ENCODE measurements around the gene MAP2K3. TPM values are rescaled to one million over a fixed set of nuclear protein-coding genes. Genes with fewer than 3 reads are reported as not detected.
"Not testable (repeated sequence)": the region's sequence is repeated elsewhere in the genome, so short reads cannot be mapped to it uniquely, and the experiment has no call there.

The MAP2K3 gene
- total RNA-seq, 2 experiments from 2014 or later = 122 to 123 TPM

DNA sequence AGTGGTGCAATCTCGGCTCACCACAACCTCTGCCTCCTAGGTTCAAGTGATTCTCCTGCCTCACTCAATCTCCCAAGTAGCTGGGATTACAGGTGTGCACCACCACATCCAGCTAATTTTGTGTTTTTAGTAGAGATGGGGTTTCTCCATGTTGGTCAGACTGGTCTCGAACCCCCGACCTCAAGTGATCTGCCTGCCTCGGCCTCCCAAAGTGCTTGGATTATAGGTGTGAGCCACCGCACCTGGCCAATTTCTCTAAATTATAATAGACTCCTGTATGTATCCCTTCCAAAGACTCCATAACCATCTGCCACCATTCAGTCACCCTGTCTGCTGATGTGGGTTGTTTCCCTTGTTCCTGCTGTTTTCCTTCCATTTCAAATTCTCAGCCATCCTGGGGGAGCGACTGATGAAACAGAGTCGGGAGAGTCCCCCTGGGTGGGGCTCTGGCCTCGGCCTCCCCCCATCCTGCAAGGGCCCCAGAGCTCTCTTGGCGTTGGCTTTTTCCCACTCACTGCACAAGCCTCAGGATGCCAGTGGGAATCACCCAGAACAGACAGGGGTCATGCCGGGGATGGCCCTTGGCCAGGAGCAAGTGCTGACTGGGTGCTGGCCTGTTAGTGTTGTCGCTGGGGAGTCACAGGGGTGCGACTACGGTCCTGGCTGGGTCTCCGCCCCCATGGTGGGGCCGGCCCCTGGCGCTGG is 25.7 kb downstream of the MAP2K3 start:
- H3K27me3 Mint-ChIP-seq; H3K9me3 Mint-ChIP-seq (ENCODE audit: low read depth); ATAC-seq; POLR2A ChIA-PET; H3K4me1 Mint-ChIP-seq; intact Hi-C loops (cut with DNase I, micrococcal nuclease); CTCF ChIA-PET; DNase-seq; H3K27ac Mint-ChIP-seq; H3K4me3 Mint-ChIP-seq: not testable (repeated sequence)
- peaks cover 51% of the 10 kb centered on the region for H3K36me3 Mint-ChIP-seq (ENCODE audit: low read depth)

GRCh38 chr17:21310766-21311602 is 26.5 kb downstream of the MAP2K3 start:
- H3K36me3 Mint-ChIP-seq (ENCODE audit: low read depth) = peaks cover 44% of the 10 kb centered on the region
- intact Hi-C loops (cut with DNase I, micrococcal nuclease); CTCF ChIA-PET; H3K9me3 Mint-ChIP-seq (ENCODE audit: low read depth); H3K4me1 Mint-ChIP-seq; POLR2A ChIA-PET; ATAC-seq; H3K4me3 Mint-ChIP-seq; H3K27me3 Mint-ChIP-seq; H3K27ac Mint-ChIP-seq; DNase-seq: not testable (repeated sequence)

GRCh38 chr17:21313320-21313719 is 28.8 kb downstream of the MAP2K3 start:
- intact Hi-C loops (cut with DNase I, micrococcal nuclease) = no loop called here
- H3K36me3 Mint-ChIP-seq (ENCODE audit: low read depth) = peaks cover 30% of the 10 kb centered on the region
- DNase-seq = peak; percentile 5

GRCh38 chr17:21313761-21314160 is 29.2 kb downstream of the MAP2K3 start:
- H3K4me3 Mint-ChIP-seq; ATAC-seq; H3K4me1 Mint-ChIP-seq; DNase-seq; H3K27me3 Mint-ChIP-seq; H3K9me3 Mint-ChIP-seq (ENCODE audit: low read depth); H3K27ac Mint-ChIP-seq; CTCF ChIA-PET; POLR2A ChIA-PET: not testable (repeated sequence)
- intact Hi-C loops (cut with DNase I, micrococcal nuclease) = loop anchor here in 1 of 2 experiments (2.0 kb wide), 1 partner anchor 197 kb away; no protein-coding TSS in a partner anchor
- peaks cover 25% of the 10 kb centered on the region for H3K36me3 Mint-ChIP-seq (ENCODE audit: low read depth)

More at GRCh38 chr17:21313320-21313719, 28.8 kb downstream of the MAP2K3 start:
- no peaks in the 10 kb centered on the region for H3K4me1 Mint-ChIP-seq
- no peak overlapping the region for H3K27ac Mint-ChIP-seq
- peaks cover 2% of the 10 kb centered on the region for H3K9me3 Mint-ChIP-seq (ENCODE audit: low read depth)
- CTCF ChIA-PET = no interaction called here
- H3K27me3 Mint-ChIP-seq = no peaks in the 10 kb centered on the region
- H3K4me3 Mint-ChIP-seq = no peak overlapping the region
- no peak for ATAC-seq
- POLR2A ChIA-PET = no interaction called here

DNA sequence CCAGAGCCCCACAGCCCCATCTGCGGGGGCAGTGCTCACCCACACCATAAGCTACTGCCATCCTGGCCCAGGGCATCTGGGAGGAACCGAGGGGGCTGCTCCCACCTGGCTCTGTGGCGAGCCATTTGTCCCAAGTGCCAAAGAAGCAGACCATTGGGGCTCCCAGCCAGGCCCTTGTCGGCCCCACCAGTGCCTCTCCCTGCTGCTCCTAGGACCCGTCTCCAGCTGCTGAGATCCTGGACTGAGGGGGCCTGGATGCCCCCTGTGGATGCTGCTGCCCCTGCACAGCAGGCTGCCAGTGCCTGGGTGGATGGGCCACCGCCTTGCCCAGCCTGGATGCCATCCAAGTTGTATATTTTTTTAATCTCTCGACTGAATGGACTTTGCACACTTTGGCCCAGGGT is 29.8 kb downstream of the MAP2K3 start:
- POLR2A ChIA-PET; H3K4me3 Mint-ChIP-seq; H3K27me3 Mint-ChIP-seq; CTCF ChIA-PET; H3K9me3 Mint-ChIP-seq (ENCODE audit: low read depth); H3K27ac Mint-ChIP-seq; H3K4me1 Mint-ChIP-seq; ATAC-seq: not testable (repeated sequence)
- intact Hi-C loops (cut with DNase I, micrococcal nuclease) = loop anchor here in 1 of 2 experiments (2.0 kb wide), 1 partner anchor 197 kb away; no protein-coding TSS in a partner anchor
- peaks cover 20% of the 10 kb centered on the region for H3K36me3 Mint-ChIP-seq (ENCODE audit: low read depth)
- DNase-seq = peak; percentile 4

DNA sequence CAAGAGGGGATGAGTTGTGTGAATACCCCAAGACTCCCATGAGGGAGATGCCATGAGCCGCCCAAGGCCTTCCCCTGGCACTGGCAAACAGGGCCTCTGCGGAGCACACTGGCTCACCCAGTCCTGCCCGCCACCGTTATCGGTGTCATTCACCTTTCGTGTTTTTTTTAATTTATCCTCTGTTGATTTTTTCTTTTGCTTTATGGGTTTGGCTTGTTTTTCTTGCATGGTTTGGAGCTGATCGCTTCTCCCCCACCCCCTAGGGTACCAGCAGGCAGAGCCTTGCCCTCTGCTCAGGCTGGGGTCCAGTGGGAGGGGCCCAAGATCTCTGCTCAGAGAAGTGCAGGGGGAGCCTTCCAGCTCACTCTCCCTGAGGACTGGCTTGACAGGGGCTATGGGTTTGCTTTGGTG is 30.2 kb downstream of the MAP2K3 start:
- H3K4me3 Mint-ChIP-seq; H3K9me3 Mint-ChIP-seq (ENCODE audit: low read depth); ATAC-seq; CTCF ChIA-PET; DNase-seq; POLR2A ChIA-PET; H3K4me1 Mint-ChIP-seq; H3K27me3 Mint-ChIP-seq; H3K27ac Mint-ChIP-seq: not testable (repeated sequence)
- peaks cover 20% of the 10 kb centered on the region for H3K36me3 Mint-ChIP-seq (ENCODE audit: low read depth)
- intact Hi-C loops (cut with DNase I, micrococcal nuclease) = loop anchor here in 1 of 2 experiments (2.0 kb wide), 1 partner anchor 196 kb away; no protein-coding TSS in a partner anchor

- not testable (repeated sequence) for ATAC-seq
- intact Hi-C loops (cut with DNase I, micrococcal nuclease) = loop anchor here in 1 of 2 experiments (2.0 kb wide), 1 partner anchor 195 kb away; no protein-coding TSS in a partner anchor
These were observed 30.9 kb downstream of the MAP2K3 start for GRCh38 chr17:21315246-21316000.

DNA sequence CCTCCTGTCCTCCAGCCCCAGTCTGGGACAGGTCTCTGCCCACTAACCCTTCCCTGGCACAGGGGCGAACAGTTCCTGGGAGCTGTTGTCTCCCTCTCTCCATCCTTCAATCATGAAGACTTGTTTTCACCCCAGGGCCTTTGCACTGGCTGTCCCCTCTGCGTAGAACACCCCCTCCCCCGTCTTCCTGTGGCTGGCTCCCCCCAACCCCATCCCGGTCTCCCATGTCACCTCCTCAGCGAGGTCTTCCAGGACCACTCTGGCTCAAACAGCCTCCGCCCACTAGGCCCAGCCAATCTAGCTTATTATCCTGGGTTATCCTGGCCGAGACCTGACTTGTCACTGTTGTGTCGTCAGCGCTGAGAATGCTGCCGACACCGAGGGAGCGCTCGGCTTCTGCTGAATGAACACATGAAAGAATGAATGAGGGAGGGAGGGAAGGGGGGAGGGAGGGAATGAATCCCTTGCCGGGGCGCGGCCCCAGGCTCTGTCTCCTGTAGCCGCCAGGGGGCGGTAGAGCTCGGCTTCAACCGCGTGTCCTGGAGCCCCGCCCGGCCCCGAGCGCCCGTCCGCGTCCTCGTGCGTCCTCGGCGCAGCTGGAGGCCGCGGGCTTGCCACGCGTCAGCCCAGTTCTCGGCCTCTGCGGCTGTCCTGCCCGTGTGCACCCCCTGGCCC is 31.8 kb downstream of the MAP2K3 start:
- not testable (repeated sequence) for H3K27ac Mint-ChIP-seq

More at GRCh38 chr17:21315246-21316000, 30.9 kb downstream of the MAP2K3 start:
- POLR2A ChIA-PET; H3K4me3 Mint-ChIP-seq; H3K27ac Mint-ChIP-seq; H3K27me3 Mint-ChIP-seq; CTCF ChIA-PET; H3K4me1 Mint-ChIP-seq; H3K9me3 Mint-ChIP-seq (ENCODE audit: low read depth): not testable (repeated sequence)
- H3K36me3 Mint-ChIP-seq (ENCODE audit: low read depth) = peaks cover 14% of the 10 kb centered on the region
- peak; percentile 8 for DNase-seq

DNA sequence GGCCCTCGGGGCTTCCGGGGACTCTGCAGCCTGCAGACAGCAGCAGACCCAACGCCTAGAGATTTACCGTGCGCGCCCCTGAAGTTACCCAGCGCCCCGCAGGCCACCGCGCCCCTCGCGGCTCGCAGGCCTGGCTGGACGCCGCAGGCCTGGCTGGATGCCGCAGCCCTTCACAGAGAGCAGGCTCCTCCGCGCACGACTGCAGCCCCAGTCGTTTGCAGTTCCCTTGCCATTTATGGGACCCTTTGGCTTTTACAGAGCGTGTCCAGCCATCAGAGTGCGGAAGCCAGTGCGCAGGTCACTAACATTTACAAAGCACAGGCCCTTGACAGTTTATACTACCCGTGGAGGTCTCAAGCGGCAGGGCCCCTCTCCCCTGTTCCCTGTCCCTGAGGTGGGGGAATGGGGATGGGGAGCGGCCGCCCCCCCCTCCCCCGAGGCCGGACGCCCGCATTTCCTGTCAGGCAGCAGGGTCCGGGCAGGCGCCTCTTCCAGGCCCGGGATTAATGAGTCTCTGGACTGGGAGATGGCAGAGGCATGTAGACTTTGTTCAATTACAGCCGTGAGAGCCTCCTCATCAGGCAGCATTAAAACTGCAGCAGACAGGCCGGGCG is 32.5 kb downstream of the MAP2K3 start:
- H3K27ac Mint-ChIP-seq; H3K4me3 Mint-ChIP-seq; POLR2A ChIA-PET; intact Hi-C loops (cut with DNase I, micrococcal nuclease); H3K36me3 Mint-ChIP-seq (ENCODE audit: low read depth); DNase-seq; H3K9me3 Mint-ChIP-seq (ENCODE audit: low read depth); H3K4me1 Mint-ChIP-seq; CTCF ChIA-PET; H3K27me3 Mint-ChIP-seq: not testable (repeated sequence)
- ATAC-seq = peak; percentile 31

More for the DNA sequence above, 31.8 kb downstream of the MAP2K3 start:
- H3K4me1 Mint-ChIP-seq; DNase-seq; H3K36me3 Mint-ChIP-seq (ENCODE audit: low read depth); H3K9me3 Mint-ChIP-seq (ENCODE audit: low read depth); CTCF ChIA-PET; H3K27me3 Mint-ChIP-seq; intact Hi-C loops (cut with DNase I, micrococcal nuclease); POLR2A ChIA-PET; H3K4me3 Mint-ChIP-seq: not testable (repeated sequence)
- ATAC-seq = peak; percentile 89

- H3K9me3 Mint-ChIP-seq (ENCODE audit: low read depth); H3K4me1 Mint-ChIP-seq; H3K27ac Mint-ChIP-seq; POLR2A ChIA-PET; intact Hi-C loops (cut with DNase I, micrococcal nuclease); ATAC-seq; H3K27me3 Mint-ChIP-seq; DNase-seq; H3K36me3 Mint-ChIP-seq (ENCODE audit: low read depth); CTCF ChIA-PET; H3K4me3 Mint-ChIP-seq: not testable (repeated sequence)
These were observed 33.3 kb downstream of the MAP2K3 start for GRCh38 chr17:21317821-21318220.

DNA sequence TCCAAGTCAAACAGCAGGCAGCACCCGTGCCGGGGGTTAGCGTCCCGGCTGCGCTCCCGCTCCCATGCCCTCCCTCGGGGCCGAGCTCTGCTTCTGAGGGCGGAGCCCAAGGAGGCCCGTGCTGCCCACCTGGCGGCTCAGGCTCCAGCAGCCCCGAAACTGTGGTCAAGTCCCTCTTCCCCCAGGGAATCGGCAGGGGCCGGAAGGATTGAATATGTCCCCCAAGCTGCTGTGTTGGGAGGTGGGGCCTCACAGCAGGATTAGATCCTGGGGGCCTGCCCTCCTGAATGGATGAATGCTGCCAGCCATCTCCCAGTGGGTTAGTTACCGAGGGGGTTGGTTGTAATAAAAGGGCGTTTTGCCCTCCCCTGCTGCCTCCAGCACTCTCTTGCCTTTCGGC is 33.9 kb downstream of the MAP2K3 start:
- POLR2A ChIA-PET = no interaction called here

More for the DNA sequence above, 33.9 kb downstream of the MAP2K3 start:
- Mint-ChIP-seq H3K4me1 (peaks cover 7% of the 10 kb centered on the region), H3K27me3 (no peaks in the 10 kb centered on the region), H3K4me3 (no peak overlapping the region), H3K36me3 (ENCODE audit: low read depth) (peaks cover 3% of the 10 kb centered on the region), H3K27ac (no peak overlapping the region), H3K9me3 (ENCODE audit: low read depth) (no peaks in the 10 kb centered on the region)
- no peak for ATAC-seq
- intact Hi-C loops (cut with DNase I, micrococcal nuclease) = no loop called here
- CTCF ChIA-PET = no interaction called here
- DNase-seq = no peak

Data from activated CD4-positive, alpha-beta T cell treated with anti-CD3 and anti-CD28 coated beads for 36 hours (primary cell).